ENCODE measurements around the gene MYOCD.

DNA sequence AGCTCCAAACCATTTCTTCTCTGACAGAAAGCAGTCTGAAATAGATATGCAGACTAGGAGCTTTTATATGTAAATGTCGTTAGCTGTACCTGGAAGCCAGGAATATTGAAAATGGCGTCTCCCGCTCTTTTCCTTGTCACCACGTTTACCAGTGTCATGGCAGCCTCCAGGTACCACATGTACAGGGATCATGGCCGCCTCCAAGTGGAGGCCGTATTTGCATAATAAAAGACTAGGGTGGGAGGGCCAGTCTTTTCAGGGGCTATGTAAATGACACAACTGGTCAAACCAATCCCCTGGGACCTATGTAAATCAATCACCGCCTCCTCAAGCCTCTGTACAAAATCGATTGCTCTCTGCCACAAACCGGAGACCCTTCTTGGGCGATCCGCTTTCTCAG lies 54.3 kb downstream of the MYOCD start:
- TF ChIP-seq, protein P1, sequence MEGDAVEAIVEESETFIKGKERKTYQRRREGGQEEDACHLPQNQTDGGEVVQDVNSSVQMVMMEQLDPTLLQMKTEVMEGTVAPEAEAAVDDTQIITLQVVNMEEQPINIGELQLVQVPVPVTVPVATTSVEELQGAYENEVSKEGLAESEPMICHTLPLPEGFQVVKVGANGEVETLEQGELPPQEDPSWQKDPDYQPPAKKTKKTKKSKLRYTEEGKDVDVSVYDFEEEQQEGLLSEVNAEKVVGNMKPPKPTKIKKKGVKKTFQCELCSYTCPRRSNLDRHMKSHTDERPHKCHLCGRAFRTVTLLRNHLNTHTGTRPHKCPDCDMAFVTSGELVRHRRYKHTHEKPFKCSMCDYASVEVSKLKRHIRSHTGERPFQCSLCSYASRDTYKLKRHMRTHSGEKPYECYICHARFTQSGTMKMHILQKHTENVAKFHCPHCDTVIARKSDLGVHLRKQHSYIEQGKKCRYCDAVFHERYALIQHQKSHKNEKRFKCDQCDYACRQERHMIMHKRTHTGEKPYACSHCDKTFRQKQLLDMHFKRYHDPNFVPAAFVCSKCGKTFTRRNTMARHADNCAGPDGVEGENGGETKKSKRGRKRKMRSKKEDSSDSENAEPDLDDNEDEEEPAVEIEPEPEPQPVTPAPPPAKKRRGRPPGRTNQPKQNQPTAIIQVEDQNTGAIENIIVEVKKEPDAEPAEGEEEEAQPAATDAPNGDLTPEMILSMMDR (IDR thresholded peaks at IDR 0.05), result no peak
- TF ChIP-seq BHLHE40 (IDR thresholded peaks at IDR 0.05; ENCODE audit: low read depth, low read length) (no peak), POLR2AphosphoS2 (conservative IDR thresholded peaks at IDR 0.05; ENCODE audit: low read length) (no peak), POLR2A (IDR thresholded peaks at IDR 0.05; ENCODE audit: low read length) (no peak), RAD21 (conservative IDR thresholded peaks at IDR 0.05 in 1 of 2, IDR thresholded peaks at IDR 0.05 in 1 of 2) (no peak), PHF8 (IDR thresholded peaks at IDR 0.05; ENCODE audit: borderline replicate concordance, low read depth) (no peak), SREBF2 (IDR thresholded peaks at IDR 0.05) (no peak), CBX2 (IDR thresholded peaks at IDR 0.05; ENCODE audit: borderline replicate concordance, low read depth) (no peak), GATA3 (IDR thresholded peaks at IDR 0.05; ENCODE audit: borderline replicate concordance) (no peak)

All from A549 (cell line).